ENCODE measurements around the gene DHRS13.
A peak's percentile ranks its signal among the peaks of the same experiment; 100 is the strongest.
"Not testable (repeated sequence)": the region's sequence is repeated elsewhere in the genome, so short reads cannot be mapped to it uniquely, and the experiment has no call there.

GRCh38 chr17:28848667-28849066 lies 54.2 kb downstream of the DHRS13 start:
- TF ChIP-seq CTCF (IDR thresholded peaks at IDR 0.05), result peak in 1 of 4 experiments; percentile 8
- not testable (repeated sequence) for TF ChIP-seq POLR2A (IDR thresholded peaks at IDR 0.05)
